ENCODE data around the gene PLCG2.

The PLCG2 gene

DNA sequence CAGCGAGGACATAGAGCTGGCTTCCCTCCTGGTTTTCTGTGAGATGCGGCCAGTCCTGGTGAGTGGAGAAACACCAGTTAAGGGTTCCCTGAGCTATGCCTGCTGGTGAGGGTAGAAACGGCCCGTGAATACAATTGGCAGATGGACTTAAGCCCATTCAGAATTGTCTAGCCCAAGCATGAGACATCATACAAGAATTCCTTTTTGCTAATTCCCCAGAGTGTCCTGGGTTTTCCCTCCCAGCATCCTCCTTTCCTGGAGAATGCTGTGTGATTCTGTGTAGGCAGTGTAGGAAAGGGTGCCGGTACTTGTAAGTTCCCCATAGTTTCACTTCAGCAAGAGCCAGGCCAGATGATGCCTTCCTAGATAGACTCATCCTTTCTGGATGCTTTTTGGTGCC, 167.1 kb downstream of the PLCG2 start:
- no peak overlapping the region for H3K4me3 ChIP-seq (ENCODE audit: low read length)
- 0 out of 2 replicates have a peak, but pooled peaks cover 2% of the 10 kb centered on the region for H3K9me3 ChIP-seq (ENCODE audit: insufficient read depth, low read length)
- H3K27ac ChIP-seq (ENCODE audit: low read length), result no peak overlapping the region
- H3K36me3 ChIP-seq (replicated peaks; ENCODE audit: low read depth, low read length), result peaks cover 86% of the 10 kb centered on the region
- no peaks in the 10 kb centered on the region for H3K79me2 ChIP-seq (ENCODE audit: low read length)
- no peak overlapping the region for H3K4me2 ChIP-seq (ENCODE audit: low read length)
- no peak overlapping the region for H2AFZ ChIP-seq (ENCODE audit: low read depth, low read length)
- H4K20me1 ChIP-seq (ENCODE audit: insufficient read depth, low read length), result no peaks in the 10 kb centered on the region
- no peaks in the 10 kb centered on the region for H3K4me1 ChIP-seq (ENCODE audit: low read length)
- no peaks in the 10 kb centered on the region for H3K27me3 ChIP-seq (ENCODE audit: low read depth, low read length)
- TF ChIP-seq, protein P1, sequence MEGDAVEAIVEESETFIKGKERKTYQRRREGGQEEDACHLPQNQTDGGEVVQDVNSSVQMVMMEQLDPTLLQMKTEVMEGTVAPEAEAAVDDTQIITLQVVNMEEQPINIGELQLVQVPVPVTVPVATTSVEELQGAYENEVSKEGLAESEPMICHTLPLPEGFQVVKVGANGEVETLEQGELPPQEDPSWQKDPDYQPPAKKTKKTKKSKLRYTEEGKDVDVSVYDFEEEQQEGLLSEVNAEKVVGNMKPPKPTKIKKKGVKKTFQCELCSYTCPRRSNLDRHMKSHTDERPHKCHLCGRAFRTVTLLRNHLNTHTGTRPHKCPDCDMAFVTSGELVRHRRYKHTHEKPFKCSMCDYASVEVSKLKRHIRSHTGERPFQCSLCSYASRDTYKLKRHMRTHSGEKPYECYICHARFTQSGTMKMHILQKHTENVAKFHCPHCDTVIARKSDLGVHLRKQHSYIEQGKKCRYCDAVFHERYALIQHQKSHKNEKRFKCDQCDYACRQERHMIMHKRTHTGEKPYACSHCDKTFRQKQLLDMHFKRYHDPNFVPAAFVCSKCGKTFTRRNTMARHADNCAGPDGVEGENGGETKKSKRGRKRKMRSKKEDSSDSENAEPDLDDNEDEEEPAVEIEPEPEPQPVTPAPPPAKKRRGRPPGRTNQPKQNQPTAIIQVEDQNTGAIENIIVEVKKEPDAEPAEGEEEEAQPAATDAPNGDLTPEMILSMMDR (IDR thresholded peaks at IDR 0.05; ENCODE audit: low read depth, low read length), result no peak
- TF ChIP-seq EZH2phosphoT487 (IDR thresholded peaks at IDR 0.05; ENCODE audit: low read depth), result no peak
- no peak overlapping the region for H3K9ac ChIP-seq (ENCODE audit: low read length)

DNA sequence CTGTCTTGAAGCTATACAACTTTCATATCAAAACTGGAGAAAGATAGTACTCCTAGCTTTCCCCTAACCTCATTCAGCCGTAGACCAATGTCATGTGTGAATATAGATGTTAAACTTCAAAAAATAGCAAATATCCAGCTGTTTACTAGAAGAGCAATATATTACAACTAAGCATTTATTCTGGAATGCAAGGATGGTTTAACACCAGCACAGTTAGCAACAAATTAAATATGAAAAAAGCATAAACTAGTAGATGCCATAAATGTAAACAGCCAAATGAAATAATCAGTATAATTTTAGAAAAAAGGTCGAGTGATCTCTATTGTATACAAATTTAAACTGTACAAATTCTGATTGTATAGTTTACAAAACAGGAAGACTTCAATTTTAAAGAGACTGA, 172.5 kb downstream of the PLCG2 start:
- Histone ChIP-seq H3K79me2 (ENCODE audit: low read length) (no peaks in the 10 kb centered on the region), H3K36me3 (replicated peaks; ENCODE audit: low read depth, low read length) (peaks cover 91% of the 10 kb centered on the region), H3K27ac (ENCODE audit: low read length) (no peak overlapping the region), H3K9me3 (ENCODE audit: insufficient read depth, low read length) (peaks cover 8% of the 10 kb centered on the region; the same call in 1 of the 2 replicates), H3K27me3 (ENCODE audit: low read depth, low read length) (no peaks in the 10 kb centered on the region), H3K9ac (ENCODE audit: low read length) (no peak overlapping the region), H3K4me3 (ENCODE audit: low read length) (no peak overlapping the region), H2AFZ (ENCODE audit: low read depth, low read length) (no peak overlapping the region), H3K4me1 (ENCODE audit: low read length) (no peaks in the 10 kb centered on the region), H4K20me1 (ENCODE audit: insufficient read depth, low read length) (no peaks in the 10 kb centered on the region), H3K4me2 (ENCODE audit: low read length) (no peak overlapping the region)
- TF ChIP-seq EZH2phosphoT487 (IDR thresholded peaks at IDR 0.05; ENCODE audit: low read depth), result no peak
- TF ChIP-seq, protein P1 (IDR thresholded peaks at IDR 0.05; ENCODE audit: low read depth, low read length), result no peak

DNA sequence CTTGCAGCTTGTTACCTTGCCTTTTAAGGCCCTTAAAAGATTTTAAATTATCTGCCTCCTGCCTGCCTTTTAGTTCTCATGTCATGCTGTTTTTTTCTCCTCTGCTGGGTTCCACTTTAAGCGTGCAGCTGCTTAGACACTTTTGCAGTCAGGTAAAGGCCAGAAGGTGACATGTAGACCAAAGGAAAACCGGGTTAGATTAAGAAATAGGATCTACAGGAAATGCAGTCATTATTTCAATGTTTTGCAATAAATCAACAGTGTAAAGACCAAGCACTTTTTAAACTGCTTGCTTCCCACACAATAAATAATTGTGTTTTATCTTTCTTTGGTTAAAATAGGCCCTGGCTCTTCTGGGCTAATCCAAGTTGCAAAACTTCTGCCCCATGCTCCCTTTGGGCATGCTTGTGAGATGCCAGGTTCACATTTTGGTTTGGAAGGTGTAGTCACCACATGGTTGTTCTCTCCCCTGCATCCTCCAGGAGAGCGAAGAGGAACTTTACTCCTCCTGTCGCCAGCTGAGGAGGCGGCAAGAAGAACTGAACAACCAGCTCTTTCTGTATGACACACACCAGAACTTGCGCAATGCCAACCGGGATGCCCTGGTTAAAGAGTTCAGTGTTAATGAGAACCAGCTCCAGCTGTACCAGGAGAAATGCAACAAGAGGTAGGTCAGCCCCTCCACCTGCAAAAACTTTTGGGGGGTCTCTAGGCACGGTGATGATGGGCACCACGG, 177.3 kb downstream of the PLCG2 start:
- no peaks in the 10 kb centered on the region for H3K79me2 ChIP-seq (ENCODE audit: low read length)
- H2AFZ ChIP-seq (ENCODE audit: low read depth, low read length), result no peak overlapping the region
- no peak overlapping the region for H3K4me3 ChIP-seq (ENCODE audit: low read length)
- H3K4me1 ChIP-seq (ENCODE audit: low read length), result no peaks in the 10 kb centered on the region
- no peak overlapping the region for H3K4me2 ChIP-seq (ENCODE audit: low read length)
- peaks cover 4% of the 10 kb centered on the region; the same call in 1 of the 2 replicates for H3K9me3 ChIP-seq (ENCODE audit: insufficient read depth, low read length)
- no peak overlapping the region for H3K27ac ChIP-seq (ENCODE audit: low read length)
- H3K9ac ChIP-seq (ENCODE audit: low read length), result no peak overlapping the region
- no peaks in the 10 kb centered on the region for H3K27me3 ChIP-seq (ENCODE audit: low read depth, low read length)
- H4K20me1 ChIP-seq (ENCODE audit: insufficient read depth, low read length), result no peaks in the 10 kb centered on the region
- TF ChIP-seq, protein P1 (IDR thresholded peaks at IDR 0.05; ENCODE audit: low read depth, low read length), result no peak
- no peak for TF ChIP-seq EZH2phosphoT487 (IDR thresholded peaks at IDR 0.05; ENCODE audit: low read depth)
- H3K36me3 ChIP-seq (replicated peaks; ENCODE audit: low read depth, low read length), result peaks cover 80% of the 10 kb centered on the region

DNA sequence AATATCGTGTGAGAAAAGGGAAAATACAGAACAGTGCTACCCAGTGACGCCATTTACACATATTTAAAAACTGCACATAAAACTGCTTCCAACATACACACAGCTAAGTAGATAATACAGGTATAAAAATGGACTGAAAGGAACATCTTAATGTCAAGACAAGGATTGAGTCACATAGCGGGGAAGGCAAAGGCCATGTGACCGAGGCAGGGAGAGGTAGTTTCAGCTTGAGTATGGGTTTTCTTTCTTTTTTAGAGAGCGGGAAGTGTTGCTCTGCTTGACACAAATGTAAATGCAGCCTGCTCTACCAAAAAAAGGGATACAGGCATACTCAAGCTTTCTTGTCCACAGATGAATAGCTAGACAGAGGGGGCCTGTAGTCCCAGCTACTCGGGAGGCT, 185.7 kb downstream of the PLCG2 start:
- Histone ChIP-seq H3K36me3 (replicated peaks; ENCODE audit: low read depth, low read length) (peaks cover 8% of the 10 kb centered on the region), H3K4me2 (ENCODE audit: low read length) (peak overlapping the region; percentile 72), H4K20me1 (ENCODE audit: insufficient read depth, low read length) (no peaks in the 10 kb centered on the region), H3K4me1 (ENCODE audit: low read length) (peaks cover 12% of the 10 kb centered on the region), H3K79me2 (ENCODE audit: low read length) (no peaks in the 10 kb centered on the region), H3K9ac (ENCODE audit: low read length) (peak overlapping the region; percentile 30; the same call in 1 of the 2 replicates), H2AFZ (ENCODE audit: low read depth, low read length) (no peak overlapping the region), H3K27me3 (ENCODE audit: low read depth, low read length) (no peaks in the 10 kb centered on the region), H3K4me3 (ENCODE audit: low read length) (peak overlapping the region; percentile 60), H3K9me3 (ENCODE audit: insufficient read depth, low read length) (no peaks in the 10 kb centered on the region), H3K27ac (ENCODE audit: low read length) (no peak overlapping the region)
- no peak for TF ChIP-seq EZH2phosphoT487 (IDR thresholded peaks at IDR 0.05; ENCODE audit: low read depth)

Data from OCI-LY3 (cell line).